H9 (cell line): ENCODE measurements around the gene CFAP43. TPM values are rescaled to one million over a fixed set of nuclear protein-coding genes. Genes with fewer than 3 reads are reported as not detected.

Experiments
- DNase-seq: peaks from one replicate; pipeline ENCODE4 v3.0.0-alpha.2; 2017
- H2AFZ ChIP-seq: one replicate; pipeline ENCODE4 v1.6.1; 2013; ENCODE audit warnings: mild to moderate bottlenecking, low read length, control low read depth, moderate library complexity
- H2AK5ac ChIP-seq: 2 replicates; pipeline ENCODE4 v1.6.1; 2013; ENCODE audit warnings: low read length, control low read depth, mixed read lengths; ENCODE audit not compliant: insufficient read length
- H2BK120ac ChIP-seq: one replicate; pipeline ENCODE4 v1.6.1; 2013; ENCODE audit warnings: low read depth, mild to moderate bottlenecking, low read length, control low read depth, inconsistent platforms; ENCODE audit not compliant: poor library complexity, severe bottlenecking
- H2BK12ac ChIP-seq: 2 replicates; pipeline ENCODE4 v1.6.1; 2013; ENCODE audit warnings: low read length, control low read depth, mixed read lengths, low read depth; ENCODE audit not compliant: insufficient read length
- H2BK15ac ChIP-seq: 2 replicates; pipeline ENCODE4 v1.6.1; 2013; ENCODE audit warnings: low read depth, low read length, control low read depth
- H2BK20ac ChIP-seq: one replicate; pipeline ENCODE4 v1.6.1; 2013; ENCODE audit warnings: low read depth, mild to moderate bottlenecking, low read length, control low read depth, inconsistent platforms; ENCODE audit not compliant: poor library complexity, severe bottlenecking
- H2BK5ac ChIP-seq: 2 replicates; pipeline ENCODE4 v1.6.1; 2013; ENCODE audit warnings: low read length, control low read depth, mixed read lengths; ENCODE audit not compliant: insufficient read length
- H3K14ac ChIP-seq: 2 replicates; pipeline ENCODE4 v1.6.1; 2013; ENCODE audit warnings: low read length, control low read depth; ENCODE audit not compliant: insufficient read depth
- H3K18ac ChIP-seq: 2 replicates; pipeline ENCODE4 v1.6.1; 2013; ENCODE audit warnings: low read depth, mild to moderate bottlenecking, mixed read lengths, low read length, control low read depth; ENCODE audit not compliant: insufficient read length
- H3K23ac ChIP-seq: 2 replicates; pipeline ENCODE4 v1.6.1; 2013; ENCODE audit warnings: low read length, control low read depth, mixed read lengths, low read depth; ENCODE audit not compliant: insufficient read length
- H3K23me2 ChIP-seq: 2 replicates; pipeline ENCODE4 v1.6.1; 2013; ENCODE audit warnings: low read depth, mild to moderate bottlenecking, mixed read lengths, low read length, control low read depth; ENCODE audit not compliant: insufficient read length, poor library complexity, severe bottlenecking
- H3K27ac ChIP-seq: 2 replicates; pipeline ENCODE4 v1.5.1; 2013; ENCODE audit warnings: low read length, control low read depth, mixed read lengths, low read depth; ENCODE audit not compliant: insufficient read length
- H3K27me3 ChIP-seq: 2 replicates; pipeline ENCODE4 v1.6.1; 2013; ENCODE audit warnings: low read length, control low read depth, inconsistent platforms; ENCODE audit not compliant: insufficient read depth
- H3K4ac ChIP-seq: 2 replicates; pipeline ENCODE4 v1.6.1; 2013; ENCODE audit warnings: low read depth, mild to moderate bottlenecking, control low read depth, inconsistent platforms, low read length, moderate library complexity
- H3K4me1 ChIP-seq: 2 replicates; pipeline ENCODE4 v1.6.1; 2013; ENCODE audit warnings: low read length, control low read depth, inconsistent platforms; ENCODE audit not compliant: insufficient read depth
- H3K4me2 ChIP-seq: 2 replicates; pipeline ENCODE4 v1.6.1; 2013; ENCODE audit warnings: low read length, control low read depth, mixed read lengths; ENCODE audit not compliant: insufficient read length, insufficient read depth
- H3K56ac ChIP-seq: 2 replicates; pipeline ENCODE4 v1.6.1; 2013; ENCODE audit warnings: low read depth, mild to moderate bottlenecking, mixed read lengths, low read length, control low read depth; ENCODE audit not compliant: insufficient read length
- H3K79me1 ChIP-seq: 2 replicates; pipeline ENCODE4 v1.6.1; 2013; ENCODE audit warnings: low read depth, mild to moderate bottlenecking, moderate library complexity, low read length, control low read depth, inconsistent platforms; ENCODE audit not compliant: insufficient read depth, poor library complexity, severe bottlenecking
- H3K79me2 ChIP-seq: 2 replicates; pipeline ENCODE4 v1.6.1; 2013; ENCODE audit warnings: low read length, control low read depth, inconsistent platforms; ENCODE audit not compliant: insufficient read depth
- H3K9ac ChIP-seq: 2 replicates; pipeline ENCODE4 v1.6.1; 2013; ENCODE audit warnings: low read length, control low read depth, mixed read lengths; ENCODE audit not compliant: insufficient read length; ENCODE audit errors: extremely low read depth
- H3K9me3 ChIP-seq: one replicate; pipeline ENCODE4 v1.6.1; 2013; ENCODE audit warnings: low read depth, low read length, inconsistent platforms; ENCODE audit not compliant: control insufficient read depth
- H3T11ph ChIP-seq: one replicate; pipeline ENCODE4 v1.6.1; 2013; ENCODE audit warnings: mild to moderate bottlenecking, low read length, control low read depth, inconsistent platforms
- H4K20me1 ChIP-seq: one replicate; pipeline ENCODE4 v1.6.1; 2013; ENCODE audit not compliant: control insufficient read depth, insufficient read length, insufficient read depth
- H4K5ac ChIP-seq: 2 replicates; pipeline ENCODE4 v1.6.1; 2013; ENCODE audit warnings: low read depth, mild to moderate bottlenecking, mixed read lengths, low read length, control low read depth; ENCODE audit not compliant: insufficient read length
- H4K8ac ChIP-seq: replicated peaks from 2 replicates; pipeline ENCODE4 v1.6.1; 2013; ENCODE audit warnings: low read length, control low read depth, mixed read lengths, low read depth; ENCODE audit not compliant: insufficient read length
- H4K91ac ChIP-seq: 2 replicates; pipeline ENCODE4 v1.6.1; 2013; ENCODE audit warnings: low read depth, mild to moderate bottlenecking, moderate library complexity, mixed read lengths, low read length, control low read depth; ENCODE audit not compliant: insufficient read length
- H3K27ac Mint-ChIP-seq, 3 experiments: 2 replicates in 2 of 3; 3 replicates in 1 of 3; pipeline ENCODE4 v1.8.0; 2020 to 2021; ENCODE audit warnings: mixed read lengths in 3 of 3, mild to moderate bottlenecking in 1 of 3, moderate library complexity in 1 of 3
- H3K27me3 Mint-ChIP-seq: 2 replicates; pipeline ENCODE4 v1.8.0; 2021; ENCODE audit warnings: low read depth, mild to moderate bottlenecking, moderate library complexity, mixed read lengths
- H3K36me3 Mint-ChIP-seq, 3 experiments: 2 replicates in 2 of 3; 3 replicates in 1 of 3; pipeline ENCODE4 v1.8.0; 2020 to 2021; ENCODE audit warnings: low read depth in 3 of 3, mixed read lengths in 3 of 3; ENCODE audit not compliant: insufficient read depth in 1 of 3
- H3K4me1 Mint-ChIP-seq, 2 experiments: 2 replicates each; pipeline ENCODE4 v1.8.0; 2020; ENCODE audit warnings: mixed read lengths in 2 of 2
- H3K4me3 Mint-ChIP-seq, 2 experiments: 2 replicates in 1 of 2; 3 replicates in 1 of 2; pipeline ENCODE4 v1.8.0; 2020 to 2021; ENCODE audit warnings: mild to moderate bottlenecking in 2 of 2, mixed read lengths in 2 of 2, moderate library complexity in 1 of 2
- H3K9me3 Mint-ChIP-seq, 2 experiments: 2 replicates in 1 of 2; 3 replicates in 1 of 2; pipeline ENCODE4 v1.8.0; 2020; ENCODE audit warnings: mild to moderate bottlenecking in 2 of 2, mixed read lengths in 2 of 2, moderate library complexity in 1 of 2
- CTCF ChIP-seq: fragments of 200-600 bp; sonication (generic); conservative IDR thresholded peaks from 3 replicates; pipeline ENCODE4 v1.8.0; 2021; ENCODE audit warnings: antibody characterized with exemption, mild to moderate bottlenecking
- WGBS: extraction: QIAGEN DNeasy Blood & Tissue Kit; methylation state at CpG from one replicate; pipeline ENCODE4 v1.1.7; 2013; ENCODE audit warnings: missing lambda C conversion rate, low lambda C conversion rate, mixed read lengths; ENCODE audit not compliant: insufficient read length; ENCODE audit errors: extremely low coverage; 5-methylcytosine and 5-hydroxymethylcytosine counted together
- total RNA-seq: library from RNA; stranded (reverse); gene quantifications from 2 replicates; pipeline ENCODE4 v1.2.1, GENCODE V29; 2021

CFAP43 gene
- total RNA-seq, 1 experiment from 2014 or later = 0.26 TPM

GRCh38 chr10:104121485-104122224, 110.5 kb downstream of the CFAP43 start, which contains the start of gene SFR1:
Gene SFR1, plus strand, starts transcription at chr10:104122171. Its CDS starts 13 bp downstream, at chr10:104122184.
- no peak within 1 kb of the TSS for H3K23ac ChIP-seq
- H3K4ac ChIP-seq = peak within 1 kb of the TSS; percentile 89; the same call in 1 of the 2 replicates
- peak within 1 kb of the TSS; percentile 85 for H3T11ph ChIP-seq
- H2BK15ac ChIP-seq = no peak within 1 kb of the TSS
- H3K27ac ChIP-seq = peak within 1 kb of the TSS; percentile 98
- H3K18ac ChIP-seq = peak within 1 kb of the TSS; percentile 99
- DNase-seq = peak; percentile 99
- H3K4me1 Mint-ChIP-seq = peaks cover 30 to 33% of the 10 kb centered on the region in 2 experiments
- H3K4me1 ChIP-seq = no peaks in the 10 kb centered on the region
- no CpG with 5 or more reads among the region's 67 CpGs for WGBS
- no peaks in the 10 kb centered on the region for H3K27me3 Mint-ChIP-seq
- H3K14ac ChIP-seq = peak within 1 kb of the TSS; percentile 100
- H3K4me2 ChIP-seq = peak within 1 kb of the TSS; percentile 80
- H3K23me2 ChIP-seq = peaks cover 10% of the 10 kb centered on the region
- no peaks in the 10 kb centered on the region for H3K9me3 ChIP-seq
- no peaks in the 10 kb centered on the region for H4K20me1 ChIP-seq
- H4K5ac ChIP-seq = peak within 1 kb of the TSS; percentile 98
- H3K56ac ChIP-seq = peak within 1 kb of the TSS; percentile 83
- peaks cover 0 to 30% (median 3%) of the 10 kb centered on the region in 3 experiments; a peak in 5 of 7 replicates for H3K36me3 Mint-ChIP-seq
- no peaks in the 10 kb centered on the region for H3K79me2 ChIP-seq
- H3K27ac Mint-ChIP-seq = peak within 1 kb of the TSS; percentile 99
- H2AFZ ChIP-seq = no peak within 1 kb of the TSS
- peak; percentile 77 for TF ChIP-seq CTCF
- H3K27me3 ChIP-seq = no peaks in the 10 kb centered on the region
- H4K8ac ChIP-seq = no peak within 1 kb of the TSS
- H3K9ac ChIP-seq = peak within 1 kb of the TSS; percentile 96
- H2AK5ac ChIP-seq = peak within 1 kb of the TSS; percentile 80
- H2BK120ac ChIP-seq = peak within 1 kb of the TSS; percentile 98
- H2BK5ac ChIP-seq = peak within 1 kb of the TSS; percentile 91
- peak within 1 kb of the TSS; percentile 95 for H2BK12ac ChIP-seq
- peak within 1 kb of the TSS; percentile 63 for H4K91ac ChIP-seq
- no peak within 1 kb of the TSS for H2BK20ac ChIP-seq
- no peaks in the 10 kb centered on the region for H3K79me1 ChIP-seq
- no peaks in the 10 kb centered on the region for H3K9me3 Mint-ChIP-seq
- H3K4me3 Mint-ChIP-seq = peak within 1 kb of the TSS; percentile 85 to 90
